Activated CD4-positive, alpha-beta T cell treated with anti-CD3 and anti-CD28 coated beads, Interleukin-2, amount 10 ng/mL, durations not matched to agents 24 days and 14 days (primary cell): ENCODE data around the gene ARFRP1. TPM values are rescaled to one million over a fixed set of nuclear protein-coding genes. Genes with fewer than 3 reads are reported as not detected.

ENCODE experiments used
- DNase-seq: peaks from one replicate; pipeline ENCODE4 v3.0.0; 2022
- H3K27ac Mint-ChIP-seq: one replicate; pipeline ENCODE4 v1.8.0; 2022; ENCODE audit warnings: mild to moderate bottlenecking, mixed read lengths
- H3K27me3 Mint-ChIP-seq: one replicate; pipeline ENCODE4 v1.8.0; 2022; ENCODE audit warnings: mixed read lengths
- H3K36me3 Mint-ChIP-seq: one replicate; pipeline ENCODE4 v1.8.0; 2022; ENCODE audit warnings: low read depth, mild to moderate bottlenecking, mixed read lengths
- H3K4me1 Mint-ChIP-seq: one replicate; pipeline ENCODE4 v1.8.0; 2021; ENCODE audit warnings: mixed read lengths
- H3K4me3 Mint-ChIP-seq: one replicate; pipeline ENCODE4 v1.8.0; 2022; ENCODE audit warnings: mild to moderate bottlenecking, moderate library complexity, mixed read lengths
- H3K9me3 Mint-ChIP-seq: one replicate; pipeline ENCODE4 v1.8.0; 2021; ENCODE audit warnings: mixed read lengths
- intact Hi-C: fragments of 100-400 bp; cut with micrococcal nuclease; formaldehyde crosslinking; loops from one replicate; pipeline ENCODE4 v1.15.1; 2023
- total RNA-seq: library from RNA; stranded (reverse); gene quantifications from 2 replicates; pipeline ENCODE4 v1.2.3, GENCODE V29; 2022

ARFRP1 gene
- total RNA-seq, 1 donor from 2014 or later = 70.4 TPM

DNA sequence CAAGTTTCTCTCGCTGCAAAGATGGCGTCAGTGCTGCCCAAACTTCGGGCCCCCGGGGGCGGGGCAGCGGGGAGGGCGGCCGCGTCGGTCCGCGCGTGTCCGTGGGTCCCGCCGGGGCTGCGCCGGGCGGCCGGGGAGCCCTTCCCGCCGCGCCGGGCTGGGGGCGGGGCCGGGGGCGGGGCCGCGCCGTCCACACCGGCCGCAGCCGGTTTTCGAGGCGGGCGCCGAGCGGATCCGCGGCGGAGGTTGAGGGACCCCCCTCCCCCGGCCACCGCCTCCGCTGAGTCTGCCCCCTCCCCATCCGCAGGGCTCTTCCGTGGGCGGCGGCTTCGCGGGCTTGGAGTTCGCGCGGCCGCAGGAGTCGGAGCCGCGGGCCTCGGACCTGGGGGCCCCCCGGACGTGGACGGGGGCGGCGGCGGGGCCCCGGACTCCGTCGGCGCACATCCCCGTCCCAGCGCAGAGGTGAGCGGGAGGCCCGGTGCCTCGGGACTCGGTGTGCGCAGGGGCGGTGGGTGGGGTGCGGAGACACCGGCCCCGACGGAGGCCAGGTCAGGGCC, 32.4 kb upstream of the ARFRP1 start:
- H3K4me1 Mint-ChIP-seq = peaks cover 15% of the 10 kb centered on the region
- no peaks in the 10 kb centered on the region for H3K9me3 Mint-ChIP-seq
- peak; percentile 89 for DNase-seq
- peak overlapping the region; percentile 51 for H3K4me3 Mint-ChIP-seq
- peaks cover 9% of the 10 kb centered on the region for H3K36me3 Mint-ChIP-seq
- intact Hi-C loops = loop anchor here (5.0 kb wide), 1 partner anchor 33 kb away; the partner anchor contains the start of genes ARFRP1 and ZGPAT
- H3K27me3 Mint-ChIP-seq = no peaks in the 10 kb centered on the region
- no peak overlapping the region for H3K27ac Mint-ChIP-seq

DNA sequence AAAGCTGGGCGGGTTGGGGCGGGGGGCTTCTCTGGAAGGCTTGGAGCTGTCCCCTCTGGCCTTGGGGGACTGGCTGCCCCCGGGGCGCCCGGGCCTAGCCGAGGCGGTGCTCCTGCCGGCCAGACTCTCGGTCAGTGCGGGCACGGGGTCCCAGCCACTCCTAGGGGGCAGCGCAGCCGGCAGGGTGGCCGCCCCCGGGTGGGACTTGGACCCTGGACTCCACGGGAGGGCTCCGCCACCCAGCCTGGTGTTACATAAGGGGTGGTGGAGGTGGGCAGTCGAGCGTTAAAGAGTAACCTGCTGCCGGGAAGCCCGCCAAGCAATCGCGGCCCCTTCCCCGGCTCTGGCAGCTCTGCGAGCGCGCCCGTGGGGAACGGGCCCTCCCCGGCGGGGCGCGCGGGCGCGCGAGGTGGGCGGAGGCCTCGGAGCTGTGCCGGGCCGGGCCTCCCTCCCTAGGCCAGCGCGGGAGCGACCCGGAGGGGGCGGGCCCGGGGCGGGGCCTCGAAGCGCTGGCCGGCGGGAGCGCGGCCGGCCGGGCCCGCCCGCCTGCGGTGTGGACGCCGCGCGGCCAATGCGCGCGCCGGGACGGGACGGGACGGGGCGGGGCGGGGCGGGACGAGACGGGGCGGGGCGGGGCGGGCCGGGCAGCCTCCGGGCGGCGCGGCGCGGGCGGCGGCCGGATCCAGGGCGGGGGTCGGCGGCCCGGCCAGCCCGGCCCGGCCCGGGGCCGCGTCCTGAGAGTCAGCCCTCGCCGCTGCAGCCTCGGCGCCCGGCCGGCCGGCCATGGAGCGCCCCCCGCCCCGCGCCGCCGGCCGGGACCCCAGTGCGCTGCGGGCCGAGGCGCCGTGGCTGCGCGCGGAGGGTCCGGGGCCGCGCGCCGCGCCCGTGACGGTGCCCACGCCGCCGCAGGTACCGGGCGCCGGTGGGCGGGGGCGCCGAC, 31.6 kb upstream of the ARFRP1 start, which contains the start of gene SLC2A4RG:
Gene SLC2A4RG, plus strand, starts transcription at position 647 of the 940 bp plus-strand sequence. Its CDS starts 137 bp downstream, at position 784.
- Mint-ChIP-seq H3K4me3 (peak within 1 kb of the TSS; percentile 59), H3K36me3 (peaks cover 9% of the 10 kb centered on the region), H3K9me3 (no peaks in the 10 kb centered on the region), H3K27ac (no peak within 1 kb of the TSS), H3K4me1 (peaks cover 15% of the 10 kb centered on the region), H3K27me3 (no peaks in the 10 kb centered on the region)
- intact Hi-C loops = loop anchor here (5.0 to 10.0 kb wide), 2 partner anchors 32 to 235 kb away; partner anchors contain the start of genes ARFRP1, SAMD10 and ZGPAT
- peak; percentile 93 for DNase-seq

DNA sequence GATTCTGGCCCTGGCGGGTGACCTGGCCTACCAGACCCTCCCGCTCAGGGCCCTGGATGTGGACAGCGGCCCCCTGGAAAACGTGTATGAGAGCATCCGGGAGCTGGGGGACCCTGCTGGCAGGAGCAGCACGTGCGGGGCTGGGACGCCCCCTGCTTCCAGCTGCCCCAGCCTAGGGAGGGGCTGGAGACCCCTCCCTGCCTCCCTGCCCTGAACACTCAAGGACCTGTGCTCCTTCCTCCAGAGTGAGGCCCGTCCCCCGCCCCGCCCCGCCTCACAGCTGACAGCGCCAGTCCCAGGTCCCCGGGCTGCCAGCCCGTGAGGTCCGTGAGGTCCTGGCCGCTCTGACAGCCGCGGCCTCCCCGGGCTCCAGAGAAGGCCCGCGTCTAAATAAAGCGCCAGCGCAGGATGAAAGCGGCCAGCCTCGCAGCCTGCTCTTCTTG, 30.9 kb upstream of the ARFRP1 start:
- DNase-seq = peak; percentile 72
- H3K4me3 Mint-ChIP-seq = peak overlapping the region; percentile 59
- intact Hi-C loops = loop anchor here (10.0 kb wide), 1 partner anchor 236 kb away; the partner anchor contains the start of gene SAMD10
- no peaks in the 10 kb centered on the region for H3K9me3 Mint-ChIP-seq
- peaks cover 19% of the 10 kb centered on the region for H3K4me1 Mint-ChIP-seq
- H3K36me3 Mint-ChIP-seq = peaks cover 15% of the 10 kb centered on the region
- no peak overlapping the region for H3K27ac Mint-ChIP-seq
- H3K27me3 Mint-ChIP-seq = no peaks in the 10 kb centered on the region

DNA sequence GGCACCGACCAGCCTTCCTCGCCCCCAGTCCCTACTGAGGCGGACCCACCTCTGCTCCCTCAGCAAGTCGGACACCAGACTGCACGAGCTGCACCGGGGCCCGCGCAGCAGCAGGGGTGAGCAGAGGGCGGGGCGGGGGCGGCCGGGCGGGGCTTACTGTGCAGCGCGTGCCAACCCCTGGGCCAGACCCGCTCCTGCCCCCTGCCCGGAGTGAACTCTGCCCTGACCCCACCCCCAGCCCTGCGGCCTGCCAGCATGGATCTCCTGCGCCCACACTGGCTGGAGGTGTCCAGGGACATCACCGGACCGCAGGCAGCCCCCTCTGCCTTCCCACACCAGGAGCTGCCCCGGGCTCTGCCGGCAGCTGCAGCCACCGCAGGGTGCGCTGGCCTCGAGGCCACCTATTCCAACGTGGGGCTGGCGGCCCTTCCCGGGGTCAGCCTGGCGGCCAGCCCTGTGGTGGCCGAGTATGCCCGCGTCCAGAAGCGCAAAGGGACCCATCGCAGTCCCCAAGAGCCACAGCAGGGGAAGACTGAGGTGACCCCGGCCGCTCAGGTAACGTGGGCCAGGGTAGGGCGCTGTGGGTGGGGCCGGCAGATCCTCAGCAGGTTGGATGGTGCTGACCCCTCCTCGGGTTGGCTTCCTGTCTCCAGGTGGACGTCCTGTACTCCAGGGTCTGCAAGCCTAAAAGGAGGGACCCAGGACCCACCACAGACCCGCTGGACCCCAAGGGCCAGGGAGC, 30.3 kb upstream of the ARFRP1 start:
- intact Hi-C loops = loop anchor here (1.0 to 10.0 kb wide), 2 partner anchors 13 to 237 kb away; partner anchors contain the start of gene SAMD10
- Mint-ChIP-seq H3K27ac (no peak overlapping the region), H3K4me3 (peak overlapping the region; percentile 59), H3K36me3 (peaks cover 17% of the 10 kb centered on the region), H3K9me3 (no peaks in the 10 kb centered on the region), H3K4me1 (peaks cover 19% of the 10 kb centered on the region), H3K27me3 (no peaks in the 10 kb centered on the region)
- DNase-seq = peak; percentile 80

DNA sequence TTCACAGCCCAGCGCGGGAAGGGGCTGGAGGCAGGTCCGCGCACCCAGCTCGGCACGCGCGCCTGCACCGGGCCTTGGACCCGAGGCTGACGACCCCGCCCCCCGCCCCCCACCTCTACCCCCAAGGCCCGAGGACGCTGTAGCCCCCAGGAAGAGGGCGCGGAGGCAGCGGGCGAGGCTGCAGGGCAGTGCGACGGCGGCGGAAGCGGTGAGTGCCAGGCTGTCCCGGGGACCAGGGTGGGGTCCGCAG, 29.8 kb upstream of the ARFRP1 start:
- no peak for DNase-seq
- Mint-ChIP-seq H3K4me3 (peak overlapping the region; percentile 59), H3K27ac (no peak overlapping the region), H3K9me3 (no peaks in the 10 kb centered on the region), H3K36me3 (peaks cover 17% of the 10 kb centered on the region), H3K27me3 (no peaks in the 10 kb centered on the region), H3K4me1 (peaks cover 19% of the 10 kb centered on the region)
- intact Hi-C loops = loop anchor here (1.0 to 10.0 kb wide), 2 partner anchors 14 to 237 kb away; partner anchors contain the start of gene SAMD10

DNA sequence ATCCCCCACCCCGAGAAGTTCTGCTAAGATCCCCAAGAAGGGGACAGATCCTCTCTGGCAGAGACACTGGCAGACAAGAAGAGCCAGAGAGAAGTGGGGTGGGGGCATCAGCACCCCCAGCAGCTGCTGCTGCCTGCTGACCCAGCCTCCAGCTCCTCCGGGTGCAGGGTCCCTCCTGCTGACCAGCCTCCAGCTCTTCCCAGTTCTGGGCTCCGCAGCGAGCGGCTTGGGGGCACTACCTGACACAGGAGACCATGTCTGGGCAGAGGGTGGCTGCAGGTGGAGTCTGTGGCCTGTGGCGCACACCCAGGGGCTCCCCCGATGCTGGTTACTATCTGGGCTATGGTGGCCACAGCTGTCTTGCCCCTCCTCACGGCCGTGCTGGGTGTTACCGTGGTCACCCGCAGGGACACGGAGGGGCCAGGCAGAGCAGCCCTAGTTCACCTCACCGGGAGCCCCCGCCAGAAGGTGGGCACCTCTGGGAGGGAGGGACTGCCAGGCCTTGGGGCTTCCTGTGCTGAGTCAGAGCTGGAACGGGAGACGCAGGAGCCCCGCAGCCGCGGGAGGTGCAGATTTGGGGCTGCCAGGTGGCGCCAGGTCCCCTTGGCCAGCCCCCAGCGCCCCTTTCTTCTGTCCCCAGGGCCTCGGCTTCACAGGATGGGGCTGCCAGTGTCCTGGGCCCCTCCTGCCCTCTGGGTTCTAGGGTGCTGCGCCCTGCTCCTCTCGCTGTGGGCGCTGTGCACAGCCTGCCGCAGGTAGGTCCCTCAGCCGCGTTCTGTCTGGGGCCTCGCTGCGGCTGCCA, 29.3 kb upstream of the ARFRP1 start:
- peaks cover 19% of the 10 kb centered on the region for H3K4me1 Mint-ChIP-seq
- H3K27me3 Mint-ChIP-seq = no peaks in the 10 kb centered on the region
- peak overlapping the region; percentile 49 for H3K27ac Mint-ChIP-seq
- H3K4me3 Mint-ChIP-seq = peak overlapping the region; percentile 81
- intact Hi-C loops = loop anchor here (1.0 to 10.0 kb wide), 2 partner anchors 14 to 238 kb away; partner anchors contain the start of gene SAMD10
- peaks cover 17% of the 10 kb centered on the region for H3K36me3 Mint-ChIP-seq
- DNase-seq = peak; percentile 85
- H3K9me3 Mint-ChIP-seq = no peaks in the 10 kb centered on the region

DNA sequence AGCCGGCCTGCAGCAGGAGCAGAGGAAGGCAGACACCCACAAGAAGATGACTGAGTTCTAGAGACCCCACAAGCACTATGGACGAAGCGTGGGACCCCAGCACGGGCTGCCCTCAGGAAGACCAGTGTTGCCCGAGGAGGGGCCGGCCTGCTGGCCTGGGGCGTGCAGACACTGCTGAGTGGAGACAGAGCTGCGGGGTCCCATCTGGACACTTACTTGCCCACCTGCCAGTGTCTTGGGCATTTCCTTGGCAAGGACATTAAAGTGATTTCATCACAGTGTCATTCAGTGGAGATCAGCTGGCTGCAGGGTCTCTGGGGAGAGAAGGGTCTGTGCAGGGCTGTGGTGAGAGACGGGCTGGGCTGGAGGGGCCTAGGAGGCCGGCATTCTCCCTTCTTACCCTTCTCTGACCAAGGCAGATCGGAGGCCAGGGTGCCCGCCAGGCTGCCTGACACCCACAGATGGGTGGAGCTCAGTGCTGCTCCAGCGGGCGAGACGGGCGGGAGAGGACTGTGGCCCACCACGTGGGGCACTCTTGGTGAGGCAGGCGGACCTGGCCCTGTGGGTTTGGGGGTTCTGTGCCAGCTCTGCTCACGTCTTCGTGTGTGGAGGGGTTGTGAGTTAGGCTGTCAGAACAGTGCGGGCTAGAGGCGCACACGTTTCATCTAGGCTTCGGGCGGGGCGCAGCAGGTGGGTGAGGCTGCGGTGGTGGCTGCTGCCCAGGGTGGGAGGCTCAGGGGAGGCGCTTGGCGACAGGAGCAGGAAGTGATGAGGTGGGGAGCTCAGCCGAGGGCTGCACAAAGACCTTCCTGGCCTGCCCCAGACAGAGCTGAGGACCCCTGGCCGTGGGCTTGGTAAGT, 28.3 kb upstream of the ARFRP1 start, which contains the start of gene LIME1:
Gene LIME1, plus strand, starts transcription at position 806 of the 860 bp plus-strand sequence. CDS start 886 bp downstream, outside the sequence.
- Mint-ChIP-seq H3K27ac (peak within 1 kb of the TSS; percentile 49), H3K4me3 (peak within 1 kb of the TSS; percentile 81), H3K9me3 (no peaks in the 10 kb centered on the region), H3K36me3 (peaks cover 17% of the 10 kb centered on the region), H3K27me3 (no peaks in the 10 kb centered on the region), H3K4me1 (peaks cover 19% of the 10 kb centered on the region)
- DNase-seq = peak; percentile 90
- intact Hi-C loops = loop anchor here (10.0 kb wide), 1 partner anchor 239 kb away; the partner anchor contains the start of gene SAMD10

DNA sequence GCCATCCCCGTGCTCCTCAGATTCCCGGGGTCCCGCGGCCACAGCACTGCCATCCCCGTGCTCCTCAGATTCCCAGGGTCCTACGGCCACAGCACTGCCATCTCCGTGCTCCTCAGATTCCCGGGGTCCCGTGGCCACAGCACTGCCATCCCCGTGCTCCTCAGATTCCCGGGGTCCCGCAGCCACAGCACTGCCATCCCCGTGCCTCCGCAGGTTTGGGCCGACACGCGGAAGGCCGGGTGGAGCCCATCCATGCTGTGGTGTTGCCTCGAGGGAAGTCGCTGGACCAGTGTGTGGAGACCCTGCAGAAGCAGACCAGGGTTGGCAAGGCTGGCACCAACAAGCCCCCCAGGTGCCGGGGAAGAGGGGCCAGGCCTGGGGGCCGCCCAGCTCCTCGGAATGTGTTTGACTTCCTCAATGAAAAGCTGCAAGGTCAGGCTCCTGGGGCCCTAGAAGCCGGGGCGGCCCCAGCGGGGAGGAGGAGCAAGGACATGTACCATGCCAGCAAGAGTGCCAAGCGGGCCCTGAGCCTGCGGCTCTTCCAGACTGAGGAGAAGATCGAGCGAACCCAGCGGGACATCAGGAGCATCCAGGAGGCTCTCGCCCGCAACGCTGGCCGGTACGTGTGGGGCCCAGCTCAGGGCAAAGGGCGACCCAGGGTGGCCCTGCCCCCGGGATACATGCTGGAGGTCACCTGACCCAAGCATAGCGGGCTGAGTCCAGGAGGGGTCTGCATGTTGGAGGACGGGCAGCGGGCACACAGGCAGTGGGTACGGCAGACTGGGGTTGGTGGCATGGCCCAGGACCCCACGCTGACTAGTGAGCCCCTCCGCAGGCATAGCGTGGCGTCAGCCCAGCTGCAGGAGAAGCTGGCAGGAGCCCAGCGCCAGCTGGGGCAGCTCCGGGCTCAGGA, 27.4 kb upstream of the ARFRP1 start:
- Mint-ChIP-seq H3K27me3 (no peaks in the 10 kb centered on the region), H3K27ac (no peak overlapping the region)

DNA sequence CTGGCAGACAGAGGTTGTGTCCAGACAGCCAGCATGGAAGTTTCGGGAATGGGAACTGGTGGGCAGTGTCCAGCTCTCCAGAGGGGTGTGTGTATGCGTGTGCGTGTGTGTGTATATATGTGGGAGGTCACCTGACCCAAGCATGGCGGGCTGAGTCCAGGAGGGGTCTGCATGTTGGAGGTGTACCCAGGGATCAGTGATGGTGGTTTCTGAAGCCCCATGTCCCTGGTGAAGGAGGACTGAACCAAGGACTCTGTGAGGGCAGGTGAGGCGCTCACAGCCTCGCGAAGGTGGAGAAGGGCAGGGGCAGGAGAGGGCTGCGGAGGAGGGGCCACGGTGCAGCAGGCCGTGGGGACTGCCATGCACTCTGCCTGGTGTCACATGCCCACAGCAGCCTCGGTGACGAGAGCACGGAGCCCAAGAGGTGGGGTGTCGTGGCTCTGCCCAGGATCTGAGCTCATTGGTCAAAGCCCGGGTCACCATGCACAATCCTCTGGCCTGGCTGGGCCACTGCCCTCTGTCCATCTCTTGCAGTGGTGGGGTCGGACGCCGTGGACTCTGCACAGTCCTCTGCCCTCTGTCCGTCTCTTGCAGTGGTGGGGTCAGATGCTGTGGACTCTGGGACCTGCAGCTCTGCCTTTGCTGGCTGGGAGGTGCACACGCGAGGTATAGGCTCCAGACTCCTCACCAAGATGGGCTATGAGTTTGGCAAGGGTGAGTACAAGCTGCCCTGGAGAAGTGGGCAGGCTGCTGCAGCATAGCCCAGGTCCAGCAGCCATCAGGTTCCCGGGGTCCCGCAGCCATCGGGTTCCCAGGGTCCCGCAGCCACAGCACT, 26.6 kb upstream of the ARFRP1 start:
- peak overlapping the region; percentile 20 for H3K4me3 Mint-ChIP-seq
- H3K9me3 Mint-ChIP-seq = no peaks in the 10 kb centered on the region
- H3K36me3 Mint-ChIP-seq = peaks cover 25% of the 10 kb centered on the region
- H3K27ac Mint-ChIP-seq = peak overlapping the region; percentile 62
- intact Hi-C loops = loop anchor here (5.0 to 10.0 kb wide), 2 partner anchors 97 to 240 kb away; partner anchors contain the start of gene SAMD10
- DNase-seq = no peak
- H3K27me3 Mint-ChIP-seq = no peaks in the 10 kb centered on the region
- H3K4me1 Mint-ChIP-seq = peaks cover 25% of the 10 kb centered on the region

More for the DNA sequence above, 27.4 kb upstream of the ARFRP1 start:
- Mint-ChIP-seq H3K4me3 (no peak overlapping the region), H3K9me3 (no peaks in the 10 kb centered on the region), H3K4me1 (peaks cover 19% of the 10 kb centered on the region), H3K36me3 (peaks cover 19% of the 10 kb centered on the region)
- no peak for DNase-seq
- intact Hi-C loops = loop anchor here (5.0 to 10.0 kb wide), 2 partner anchors 98 to 240 kb away; partner anchors contain the start of gene SAMD10

DNA sequence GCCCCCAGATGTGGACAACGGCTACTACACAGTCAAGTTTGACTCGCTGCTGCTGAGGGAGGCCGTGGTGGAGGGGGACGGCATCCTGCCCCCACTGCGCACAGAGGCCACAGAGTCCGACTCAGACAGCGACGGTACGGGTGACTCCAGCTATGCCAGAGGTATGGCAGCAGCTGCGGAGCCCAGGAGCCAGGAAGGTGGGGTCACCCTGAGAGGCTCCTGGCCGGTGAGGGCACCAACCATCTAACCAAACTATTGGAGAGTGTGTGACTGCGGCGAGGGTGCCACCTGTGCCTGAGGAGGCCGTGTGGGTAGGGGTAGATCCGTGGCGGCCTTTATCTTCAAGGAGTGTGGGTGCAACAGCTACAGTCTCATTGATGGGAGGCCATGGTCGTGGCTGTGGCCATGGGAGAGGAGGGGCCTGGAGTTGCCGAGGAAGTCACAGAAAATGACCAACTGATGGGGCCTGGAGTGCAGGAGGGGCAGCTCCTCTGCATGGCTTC, 25.9 kb upstream of the ARFRP1 start:
- peak; percentile 59 for DNase-seq
- peaks cover 27% of the 10 kb centered on the region for H3K36me3 Mint-ChIP-seq
- intact Hi-C loops = loop anchor here (5.0 to 10.0 kb wide), 2 partner anchors 96 to 241 kb away; partner anchors contain the start of gene SAMD10
- no peaks in the 10 kb centered on the region for H3K27me3 Mint-ChIP-seq
- no peaks in the 10 kb centered on the region for H3K9me3 Mint-ChIP-seq
- peak overlapping the region; percentile 62 for H3K27ac Mint-ChIP-seq
- peak overlapping the region; percentile 20 for H3K4me3 Mint-ChIP-seq
- H3K4me1 Mint-ChIP-seq = peaks cover 28% of the 10 kb centered on the region
